ENCODE data around the gene TRAF3. TPM values are rescaled to one million over a fixed set of nuclear protein-coding genes. Genes with fewer than 3 reads are reported as not detected.
A peak's percentile ranks its signal among the peaks of the same experiment; 100 is the strongest.

Gene TRAF3
- total RNA-seq, 1 donor from 2014 or later, result 19.7 TPM

GRCh38 chr14:102905116-102906108 lies 128.2 kb downstream of the TRAF3 start:
- peaks cover 9% of the 10 kb centered on the region for H3K4me1 ChIP-seq
- intact Hi-C loops (cut with DNase I), result no loop called here
- no peak overlapping the region for H3K4me3 ChIP-seq
- TF ChIP-seq CTCF (IDR thresholded peaks at IDR 0.05), result no peak
- peaks cover 44% of the 10 kb centered on the region for H3K36me3 ChIP-seq
- ATAC-seq (no peak), DNase-seq (no peak)
- no peaks in the 10 kb centered on the region for H3K9me3 ChIP-seq
- H3K27ac ChIP-seq, result no peak overlapping the region
- no peaks in the 10 kb centered on the region for H3K27me3 ChIP-seq (ENCODE audit: low read depth)

GRCh38 chr14:102906616-102907302 lies 129.5 kb downstream of the TRAF3 start:
- Histone ChIP-seq H3K4me1 (no peaks in the 10 kb centered on the region), H3K36me3 (peaks cover 36% of the 10 kb centered on the region), H3K27ac (no peak overlapping the region), H3K4me3 (no peak overlapping the region), H3K9me3 (no peaks in the 10 kb centered on the region), H3K27me3 (ENCODE audit: low read depth) (no peaks in the 10 kb centered on the region)
- intact Hi-C loops (cut with DNase I), result no loop called here
- ATAC-seq (no peak), DNase-seq (no peak)
- no peak for TF ChIP-seq CTCF (IDR thresholded peaks at IDR 0.05)

GRCh38 chr14:102907303-102907844 lies 130.1 kb downstream of the TRAF3 start:
- Histone ChIP-seq H3K36me3 (peaks cover 39% of the 10 kb centered on the region), H3K4me3 (no peak overlapping the region), H3K27ac (no peak overlapping the region), H3K4me1 (no peaks in the 10 kb centered on the region), H3K27me3 (ENCODE audit: low read depth) (no peaks in the 10 kb centered on the region), H3K9me3 (no peaks in the 10 kb centered on the region)
- DNase-seq (peak; percentile 44), ATAC-seq (no peak)
- no peak for TF ChIP-seq CTCF (IDR thresholded peaks at IDR 0.05)
- intact Hi-C loops (cut with DNase I), result no loop called here

- intact Hi-C loops (cut with DNase I), result no loop called here
- peaks cover 39% of the 10 kb centered on the region for H3K36me3 ChIP-seq
- H3K27me3 ChIP-seq (ENCODE audit: low read depth), result no peaks in the 10 kb centered on the region
- no peaks in the 10 kb centered on the region for H3K4me1 ChIP-seq
- no peak overlapping the region for H3K27ac ChIP-seq
- no peak for ATAC-seq
- no peak overlapping the region for H3K4me3 ChIP-seq
- TF ChIP-seq CTCF (IDR thresholded peaks at IDR 0.05), result no peak
- DNase-seq, result peak; percentile 35
- H3K9me3 ChIP-seq, result no peaks in the 10 kb centered on the region
Measured at GRCh38 chr14:102907980-102908730, 130.9 kb downstream of the TRAF3 start.

All from lower lobe of right lung (tissue), 2 donors.